Body of pancreas (tissue), 4 donors: ENCODE data around the gene ANKMY1. TPM values are rescaled to one million over a fixed set of nuclear protein-coding genes. Genes with fewer than 3 reads are reported as not detected.

Experiments
- ATAC-seq: fragments of 150-250 bp; one replicate; pipeline ENCODE4 v1.9.1; 2016
- DNase-seq, 4 donors: peaks; one replicate each; pipeline ENCODE4 v3.0.0-alpha.2; 2019
- H3K27ac ChIP-seq, 4 donors: fragments of 200-600 bp; sonication (generic); 1 replicate in 3 of 4; 2 replicates in 1 of 4; pipeline versions ENCODE4 v1.5.1 to v1.6.1; 2016 to 2019; ENCODE audit warnings: mild to moderate bottlenecking in 1 of 4, mixed read lengths in 1 of 4, moderate library complexity in 1 of 4
- H3K27me3 ChIP-seq, 2 donors: fragments of 200-600 bp; sonication (generic); one replicate each; pipeline ENCODE4 v1.6.0; 2016; ENCODE audit warnings: mild to moderate bottlenecking in 1 of 2
- H3K36me3 ChIP-seq, 2 donors: fragments of 200-600 bp; sonication (generic); replicated peaks in 1 of 2; 2 replicates each; pipeline ENCODE4 v1.5.1; 2016; ENCODE audit warnings: low read depth in 2 of 2; ENCODE audit not compliant: insufficient read depth in 1 of 2
- H3K4me1 ChIP-seq: fragments of 200-600 bp; sonication (generic); one replicate; pipeline ENCODE4 v1.6.0; 2016
- H3K4me3 ChIP-seq, 2 donors: fragments of 200-600 bp; sonication (generic); 1 replicate in 1 of 2; 2 replicates in 1 of 2; pipeline ENCODE4 v1.5.1; 2016 to 2019
- H3K9me3 ChIP-seq, 3 donors: fragments of 200-600 bp; sonication (generic); 1 replicate in 2 of 3; 2 replicates in 1 of 3; pipeline ENCODE4 v1.5.1; 2016
- CTCF ChIP-seq, 7 experiments: fragments of 450-650 bp in 4 of 7; fragments of 200-600 bp in 3 of 7; sonication (generic) in 3 of 7; IDR thresholded peaks; one replicate each; pipeline ENCODE4 v1.5.1; 2016 to 2019; ENCODE audit warnings: antibody characterized with exemption in 7 of 7
- POLR2A ChIP-seq, 3 donors: fragments of 450-650 bp; IDR thresholded peaks; one replicate each; pipeline ENCODE4 v1.6.1; 2016; ENCODE audit warnings: antibody characterized with exemption in 3 of 3, mild to moderate bottlenecking in 2 of 3
- WGBS, 2 donors: methylation state at CpG; one replicate each; pipeline ENCODE4 v1.1.5; 2017; 5-methylcytosine and 5-hydroxymethylcytosine counted together
- intact Hi-C: fragments of 100-400 bp; cut with DNase I; formaldehyde crosslinking; loops from one replicate; pipeline ENCODE4 v1.15.1; 2023
- total RNA-seq, 2 donors: library from RNA; depleted of rRNA; stranded (reverse); fragments of >200 nt; gene quantifications; one replicate each; pipeline ENCODE4 v1.1.0, GENCODE V29; 2016

The ANKMY1 gene
- total RNA-seq, 2 donors from 2014 or later, result 17.9 to 26.0 TPM

GRCh38 chr2:240561325-240561971 is 3.7 kb upstream of the ANKMY1 start:
- no peak for ATAC-seq
- H3K36me3 ChIP-seq, result no peaks in the 10 kb centered on the region
- peak overlapping the region; percentile 30 to 99 (median 72) for H3K27ac ChIP-seq
- 10 to 14% methylated on average over 14 of the region's 14 CpGs for WGBS, 2 donors
- H3K27me3 ChIP-seq, result no peaks in the 10 kb centered on the region
- TF ChIP-seq POLR2A (IDR thresholded peaks at IDR 0.05) (peak in 1 of 3 donors; percentile 54), CTCF (IDR thresholded peaks at IDR 0.05) (peak in 1 of 7 experiments; percentile 5)
- intact Hi-C loops, result no loop called here
- DNase-seq, result peak in 1 of 4 donors; percentile 6
- no peak overlapping the region for H3K4me3 ChIP-seq
- H3K4me1 ChIP-seq, result peaks cover 66% of the 10 kb centered on the region
- no peaks in the 10 kb centered on the region for H3K9me3 ChIP-seq

- H3K4me1 ChIP-seq, result peaks cover 59% of the 10 kb centered on the region
- peak; percentile 100 for DNase-seq
Measured at GRCh38 chr2:240560480-240561324, 2.9 kb upstream of the ANKMY1 start.

GRCh38 chr2:240560084-240560479 is 2.3 kb upstream of the ANKMY1 start, which contains the start of gene DUSP28:
Gene DUSP28 (plus strand): TSS chr2:240560357. CDS start chr2:240560685, 328 bp downstream.
- H3K27ac ChIP-seq, result peak within 1 kb of the TSS; percentile 96 to 99 (median 98)
- H3K27me3 ChIP-seq, result no peaks in the 10 kb centered on the region
- no peaks in the 10 kb centered on the region for H3K36me3 ChIP-seq
- WGBS, 2 donors, result 1% methylated on average over 25 to 38 of the region's 39 CpGs
- peak; percentile 93 to 95 (median 94) for DNase-seq
- TF ChIP-seq CTCF (IDR thresholded peaks at IDR 0.05) (no peak), POLR2A (IDR thresholded peaks at IDR 0.05) (peak; percentile 74 to 93 (median 86))
- peak within 1 kb of the TSS; percentile 41 to 56 for H3K4me3 ChIP-seq
- peaks cover 53% of the 10 kb centered on the region for H3K4me1 ChIP-seq
- intact Hi-C loops, result no loop called here
- ATAC-seq, result peak; percentile 78
- H3K9me3 ChIP-seq, result no peaks in the 10 kb centered on the region

More at GRCh38 chr2:240560480-240561324, 2.9 kb upstream of the ANKMY1 start:
- Histone ChIP-seq H3K36me3 (no peaks in the 10 kb centered on the region), H3K27ac (peak overlapping the region; percentile 96 to 99 (median 98)), H3K27me3 (no peaks in the 10 kb centered on the region), H3K4me3 (peak overlapping the region; percentile 41 to 56), H3K9me3 (no peaks in the 10 kb centered on the region)
- intact Hi-C loops, result no loop called here
- TF ChIP-seq CTCF (IDR thresholded peaks at IDR 0.05) (peak; percentile 14 to 64 (median 52)), POLR2A (IDR thresholded peaks at IDR 0.05) (peak; percentile 70 to 97 (median 72))
- ATAC-seq, result peak; percentile 87
- 0 to 1% methylated on average over 18 to 72 of the region's 101 CpGs for WGBS, 2 donors

GRCh38 chr2:240559286-240559685 is 1.5 kb upstream of the ANKMY1 start:
- peak overlapping the region in 1 of 4 donors; percentile 99 for H3K27ac ChIP-seq
- H3K4me1 ChIP-seq, result peaks cover 45% of the 10 kb centered on the region
- no peak for DNase-seq
- WGBS, 2 donors, result 56 to 75% methylated on average over 2 to 3 of the region's 3 CpGs
- no peak for TF ChIP-seq CTCF (IDR thresholded peaks at IDR 0.05)
- intact Hi-C loops, result no loop called here
- H3K4me3 ChIP-seq, result no peak overlapping the region
- no peak for ATAC-seq
- no peaks in the 10 kb centered on the region for H3K36me3 ChIP-seq
- H3K9me3 ChIP-seq, result no peaks in the 10 kb centered on the region
- H3K27me3 ChIP-seq, result no peaks in the 10 kb centered on the region
